AG09319 (cell line): ENCODE measurements around the gene ARHGEF12.

Experiments
- DNase-seq: peaks from one replicate; pipeline ENCODE4 v3.0.0-alpha.2; 2010; ENCODE audit warnings: low read depth; ENCODE audit errors: extremely low read depth
- TF ChIP-seq, protein P1 (sequence below): IDR thresholded peaks from 2 replicates; pipeline ENCODE4 v1.5.1; 2011; ENCODE audit warnings: low read depth, mild to moderate bottlenecking, inconsistent platforms, low read length, moderate library complexity

Gene ARHGEF12

DNA sequence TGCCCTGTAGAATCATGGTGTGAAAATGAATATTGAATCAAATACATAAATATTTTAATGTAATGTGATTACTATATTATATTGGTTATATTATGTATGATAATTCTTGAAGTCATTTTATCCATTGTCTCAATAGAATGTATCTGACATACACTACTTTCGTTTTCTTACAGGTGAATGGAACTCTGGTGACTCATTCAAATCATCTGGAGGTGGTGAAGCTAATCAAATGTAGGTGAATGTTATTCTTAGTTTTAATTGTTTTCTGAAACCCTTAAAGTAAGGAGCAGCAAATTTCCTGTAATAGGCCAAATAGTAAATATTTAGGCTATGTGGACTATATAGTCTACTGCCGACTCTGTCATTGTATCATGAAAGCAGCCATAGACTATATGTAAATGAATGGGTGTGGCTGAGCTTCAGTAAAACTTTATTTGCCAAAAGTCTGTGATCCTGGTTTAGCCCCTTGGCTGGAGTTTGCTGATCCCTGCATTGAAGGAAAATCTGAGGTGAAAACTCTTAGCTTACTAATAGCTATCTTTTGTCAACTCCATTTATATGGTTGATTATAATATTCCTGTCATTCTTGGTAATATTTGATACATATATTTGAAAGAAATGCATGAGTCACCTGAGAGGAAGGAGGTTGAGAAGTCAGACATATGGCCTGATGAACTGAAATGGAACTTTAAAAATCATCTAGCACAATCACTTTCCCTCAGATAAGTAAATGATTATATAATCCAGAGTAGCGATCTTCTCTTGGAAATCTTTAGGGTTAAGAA lies 88.2 kb downstream of the ARHGEF12 start:
- TF ChIP-seq, protein P1, sequence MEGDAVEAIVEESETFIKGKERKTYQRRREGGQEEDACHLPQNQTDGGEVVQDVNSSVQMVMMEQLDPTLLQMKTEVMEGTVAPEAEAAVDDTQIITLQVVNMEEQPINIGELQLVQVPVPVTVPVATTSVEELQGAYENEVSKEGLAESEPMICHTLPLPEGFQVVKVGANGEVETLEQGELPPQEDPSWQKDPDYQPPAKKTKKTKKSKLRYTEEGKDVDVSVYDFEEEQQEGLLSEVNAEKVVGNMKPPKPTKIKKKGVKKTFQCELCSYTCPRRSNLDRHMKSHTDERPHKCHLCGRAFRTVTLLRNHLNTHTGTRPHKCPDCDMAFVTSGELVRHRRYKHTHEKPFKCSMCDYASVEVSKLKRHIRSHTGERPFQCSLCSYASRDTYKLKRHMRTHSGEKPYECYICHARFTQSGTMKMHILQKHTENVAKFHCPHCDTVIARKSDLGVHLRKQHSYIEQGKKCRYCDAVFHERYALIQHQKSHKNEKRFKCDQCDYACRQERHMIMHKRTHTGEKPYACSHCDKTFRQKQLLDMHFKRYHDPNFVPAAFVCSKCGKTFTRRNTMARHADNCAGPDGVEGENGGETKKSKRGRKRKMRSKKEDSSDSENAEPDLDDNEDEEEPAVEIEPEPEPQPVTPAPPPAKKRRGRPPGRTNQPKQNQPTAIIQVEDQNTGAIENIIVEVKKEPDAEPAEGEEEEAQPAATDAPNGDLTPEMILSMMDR = no peak
- no peak for DNase-seq

DNA sequence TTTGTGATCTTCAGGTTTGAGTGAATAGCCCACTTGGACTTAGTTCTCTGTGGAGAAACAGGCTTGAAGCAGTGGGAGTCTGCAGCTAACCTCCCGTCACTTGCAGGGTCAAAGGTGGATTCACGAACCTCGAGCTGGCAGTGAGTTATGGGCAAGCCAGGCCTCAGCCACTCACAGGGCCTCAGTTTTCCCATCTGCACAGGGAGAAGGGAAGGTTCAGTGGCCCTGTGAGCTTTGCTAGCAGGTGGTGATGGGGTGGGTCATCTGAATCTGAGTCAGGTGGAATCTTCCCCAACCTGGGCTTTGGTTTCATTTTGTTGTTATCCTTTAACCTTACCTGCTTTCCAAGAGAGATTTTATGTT lies 88.7 kb downstream of the ARHGEF12 start:
- DNase-seq = no peak
- TF ChIP-seq, protein P1 = no peak

DNA sequence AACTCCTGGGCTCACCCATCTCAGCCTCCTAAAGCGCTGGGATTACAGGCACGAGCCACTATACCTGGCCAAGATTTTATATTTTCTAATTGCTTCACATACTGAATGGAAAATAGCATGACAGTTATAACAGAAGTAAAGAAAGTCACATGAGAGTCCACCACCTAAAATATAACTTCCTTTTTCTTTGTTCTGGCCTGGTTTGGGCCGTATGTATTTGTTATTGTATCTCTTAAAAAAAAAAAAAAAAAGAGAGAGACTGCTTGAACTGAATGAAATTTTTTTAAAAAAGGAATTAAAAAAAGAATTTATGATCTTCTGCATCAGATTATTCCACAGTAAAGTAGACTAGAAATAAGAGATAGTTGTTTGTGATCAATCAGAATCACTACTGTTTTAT lies 89.3 kb downstream of the ARHGEF12 start:
- TF ChIP-seq, protein P1 = no peak
- DNase-seq = no peak

DNA sequence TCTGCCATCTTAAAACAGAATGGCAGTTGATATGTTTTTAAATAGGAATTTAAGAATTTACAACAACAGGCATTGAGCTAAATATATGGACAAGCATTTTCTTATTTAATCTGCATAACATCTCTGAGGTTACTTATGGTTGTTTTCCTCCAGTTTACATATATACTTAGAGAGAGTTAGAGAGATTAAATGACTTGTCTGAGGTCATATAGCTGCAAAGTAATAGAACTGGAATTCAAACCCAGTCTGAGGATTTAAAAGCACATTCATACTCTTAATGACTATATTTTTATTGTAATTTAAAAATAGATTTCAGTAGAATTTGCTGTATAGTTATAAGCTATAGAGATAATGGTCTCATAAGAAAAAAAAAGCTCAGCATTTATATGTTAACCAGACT lies 93.9 kb downstream of the ARHGEF12 start:
- TF ChIP-seq, protein P1 = no peak
- no peak for DNase-seq

DNA sequence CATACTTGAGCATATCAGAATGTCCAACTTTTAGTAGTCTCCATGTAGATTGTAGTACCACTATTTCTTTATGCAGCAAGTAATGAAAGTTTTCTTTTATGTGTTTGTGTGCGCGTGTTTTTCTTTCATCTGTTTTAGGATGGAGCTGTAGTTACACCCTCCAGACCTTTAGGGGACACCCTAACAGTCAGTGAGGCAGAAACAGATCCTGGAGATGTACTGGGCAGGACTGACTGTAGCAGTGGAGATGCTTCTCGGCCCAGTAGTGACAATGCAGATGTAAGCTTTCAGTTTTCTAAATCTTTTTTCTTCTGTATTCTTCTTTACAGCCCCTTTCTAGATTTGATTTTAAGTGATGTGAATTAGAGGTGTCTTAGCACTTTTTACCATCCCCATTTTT lies 95.4 kb downstream of the ARHGEF12 start:
- TF ChIP-seq, protein P1 = peak; percentile 26
- DNase-seq = no peak

DNA sequence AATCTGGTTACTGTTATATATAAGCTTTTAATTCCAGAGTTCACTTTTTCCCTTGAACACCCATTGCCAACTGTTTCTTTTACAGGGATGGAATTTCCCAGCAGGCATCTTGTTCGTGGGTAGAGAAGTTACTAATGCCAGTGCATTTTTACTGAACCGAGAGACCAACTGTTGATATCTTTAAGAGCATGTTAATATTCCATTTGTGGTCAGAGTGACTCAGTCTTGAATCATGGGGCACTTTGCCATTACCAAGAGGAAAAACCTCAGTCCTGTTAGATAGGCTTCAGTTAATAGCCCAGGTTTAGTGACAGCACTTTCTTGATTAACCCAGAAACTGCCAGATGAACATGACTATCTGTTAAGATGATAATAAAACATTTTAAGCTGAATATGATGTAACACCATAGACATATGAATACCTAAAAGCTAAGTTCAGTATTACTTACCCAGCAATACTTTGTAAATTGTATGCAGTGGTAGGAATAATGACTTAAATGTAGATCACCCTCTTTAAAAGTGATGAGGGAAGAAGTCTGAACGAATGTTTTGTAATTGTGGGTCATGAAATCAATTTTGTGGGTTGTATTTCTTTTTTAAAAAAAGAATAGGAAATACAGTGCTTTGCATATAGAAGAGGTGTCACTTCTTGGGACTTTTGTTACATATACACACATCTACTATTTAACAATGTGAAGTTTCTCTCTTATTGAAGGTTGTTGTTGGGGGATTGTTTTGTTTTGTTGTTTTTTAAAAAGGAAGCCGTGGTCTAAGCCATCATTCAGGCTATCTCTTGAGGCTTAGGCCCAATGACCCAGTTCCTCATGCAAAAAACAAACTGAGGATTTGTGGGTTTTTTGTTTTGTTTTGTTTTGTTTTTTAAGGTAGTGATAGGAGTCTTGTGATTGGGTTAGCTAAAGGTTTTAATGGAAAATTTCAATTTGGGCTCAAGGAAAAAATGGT lies 96.1 kb downstream of the ARHGEF12 start:
- DNase-seq = peak; percentile 95
- TF ChIP-seq, protein P1 = no peak

DNA sequence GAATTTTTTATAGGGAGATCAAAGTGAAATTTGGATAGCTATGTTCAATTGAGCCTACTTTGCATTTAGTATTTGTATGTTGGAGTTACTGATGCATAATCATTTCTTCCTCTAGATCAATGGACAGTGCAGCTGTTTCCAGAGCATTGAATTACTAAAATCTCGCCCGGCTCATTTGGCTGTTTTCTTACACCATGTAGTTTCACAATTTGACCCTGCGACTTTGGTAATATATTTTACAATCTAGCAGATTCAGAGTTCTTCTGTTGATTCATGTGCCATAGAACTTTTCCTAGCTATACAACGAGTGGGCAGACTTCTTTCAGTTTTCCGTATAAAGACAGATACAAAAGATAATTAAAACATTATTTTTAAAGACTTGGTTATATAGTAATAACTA lies 105.4 kb downstream of the ARHGEF12 start:
- TF ChIP-seq, protein P1 = no peak
- no peak for DNase-seq
